GM23338 (cell line): ENCODE data around the gene MROH2A. TPM values are rescaled to one million over a fixed set of nuclear protein-coding genes. Genes with fewer than 3 reads are reported as not detected.

ENCODE experiments used
- ATAC-seq: fragments of 200-7000 bp; cut with Tn5 transposase; 3 replicates; pipeline ENCODE4 v1.9.1; 2020
- DNase-seq: peaks from one replicate; pipeline ENCODE4 v3.0.0-alpha.2; 2015; ENCODE audit warnings: low spot score
- H2AFZ ChIP-seq: fragments of 200-600 bp; sonication (generic); 2 replicates; pipeline ENCODE4 v1.8.0; 2016; ENCODE audit warnings: antibody characterized with exemption, mild to moderate bottlenecking, moderate library complexity
- H3F3A ChIP-seq: fragments of 200-600 bp; sonication (generic); replicated peaks from 2 replicates; pipeline ENCODE4 v1.8.0; 2017; ENCODE audit warnings: antibody characterized with exemption, mixed run types, low read depth
- H3K27ac ChIP-seq: fragments of 200-600 bp; sonication (generic); 2 replicates; pipeline ENCODE4 v1.6.1; 2016; ENCODE audit warnings: low read depth
- H3K27me3 ChIP-seq: fragments of 200-600 bp; sonication (generic); 2 replicates; pipeline ENCODE4 v1.8.0; 2016; ENCODE audit warnings: mild to moderate bottlenecking, mixed run types, moderate library complexity; ENCODE audit not compliant: insufficient read depth
- H3K36me3 ChIP-seq: fragments of 200-600 bp; sonication (generic); 2 replicates; pipeline ENCODE4 v1.8.0; 2016; ENCODE audit warnings: mild to moderate bottlenecking; ENCODE audit not compliant: insufficient read depth
- H3K4me1 ChIP-seq: fragments of 200-600 bp; sonication (generic); 2 replicates; pipeline ENCODE4 v1.8.0; 2016; ENCODE audit warnings: mild to moderate bottlenecking, moderate library complexity; ENCODE audit not compliant: insufficient read depth
- H3K4me2 ChIP-seq: fragments of 200-600 bp; sonication (generic); 2 replicates; pipeline ENCODE4 v1.7.1; 2017; ENCODE audit warnings: mixed run types
- H3K4me3 ChIP-seq: fragments of 200-600 bp; sonication (generic); 2 replicates; pipeline ENCODE4 v1.6.1; 2016; ENCODE audit warnings: mixed run types
- H3K79me2 ChIP-seq: fragments of 200-600 bp; sonication (generic); replicated peaks from 2 replicates; pipeline ENCODE4 v1.8.0; 2017; ENCODE audit warnings: mild to moderate bottlenecking; ENCODE audit not compliant: insufficient read depth
- H3K9me2 ChIP-seq: fragments of 200-600 bp; sonication (generic); 2 replicates; pipeline ENCODE4 v1.8.0; 2017; ENCODE audit not compliant: insufficient read depth
- H4K20me1 ChIP-seq: fragments of 200-600 bp; sonication (generic); replicated peaks from 2 replicates; pipeline ENCODE4 v1.8.0; 2017; ENCODE audit warnings: mild to moderate bottlenecking; ENCODE audit not compliant: insufficient read depth
- H3K27ac Mint-ChIP-seq: 2 replicates; pipeline ENCODE4 v1.8.0; 2020; ENCODE audit warnings: inconsistent platforms, mild to moderate bottlenecking, moderate library complexity, mixed read lengths
- H3K27me3 Mint-ChIP-seq: 3 replicates; pipeline ENCODE4 v1.8.0; 2022; ENCODE audit warnings: low read depth, mild to moderate bottlenecking, moderate library complexity, mixed read lengths, inconsistent platforms; ENCODE audit not compliant: insufficient read depth, poor library complexity
- H3K36me3 Mint-ChIP-seq: 3 replicates; pipeline ENCODE4 v1.8.0; 2021; ENCODE audit warnings: low read depth, mild to moderate bottlenecking, inconsistent platforms, moderate library complexity, mixed read lengths
- H3K4me1 Mint-ChIP-seq: 3 replicates; pipeline ENCODE4 v1.8.0; 2020; ENCODE audit warnings: mild to moderate bottlenecking, inconsistent platforms, mixed read lengths
- H3K4me3 Mint-ChIP-seq: 3 replicates; pipeline ENCODE4 v1.8.0; 2021; ENCODE audit warnings: moderate library complexity, mild to moderate bottlenecking, inconsistent platforms, mixed read lengths
- H3K9me3 Mint-ChIP-seq: 3 replicates; pipeline ENCODE4 v1.8.0; 2020; ENCODE audit warnings: moderate library complexity, mild to moderate bottlenecking, inconsistent platforms, mixed read lengths
- CREB1 ChIP-seq: fragments of 250-450 bp; sonication (Bioruptor Pico); IDR thresholded peaks from 2 replicates; pipeline ENCODE4 v1.5.0; 2020; ENCODE audit warnings: low read depth, mild to moderate bottlenecking, moderate library complexity
- EZH2 ChIP-seq: fragments of 200-600 bp; sonication (generic); IDR thresholded peaks from one replicate; pipeline ENCODE4 v1.8.0; 2017; ENCODE audit warnings: antibody characterized with exemption, mild to moderate bottlenecking, low read depth; ENCODE audit not compliant: unreplicated experiment
- EZH2phosphoT487 ChIP-seq: fragments of 200-600 bp; sonication (generic); IDR thresholded peaks from one replicate; pipeline ENCODE4 v1.8.1; 2018; ENCODE audit warnings: antibody characterized with exemption; ENCODE audit not compliant: unreplicated experiment
- JUNB ChIP-seq: IDR thresholded peaks from one replicate; pipeline ENCODE4 v1.6.1; 2016; ENCODE audit warnings: antibody characterized with exemption; ENCODE audit not compliant: unreplicated experiment
- NANOG ChIP-seq: IDR thresholded peaks from 2 replicates; pipeline ENCODE4 v1.6.1; 2016; ENCODE audit warnings: antibody characterized with exemption, borderline replicate concordance
- STAT1 ChIP-seq: IDR thresholded peaks from one replicate; pipeline ENCODE4 v1.6.1; 2016; ENCODE audit warnings: antibody characterized with exemption; ENCODE audit not compliant: unreplicated experiment
- polyA plus RNA-seq: library from polyadenylated mRNA; unstranded; fragments of >200 nt; fragmentation: Nextera tagmentation; extraction: Ambion mirVana; gene quantifications from 2 replicates; pipeline ENCODE4 v1.2.1, GENCODE V29; 2016
- total RNA-seq: library from RNA; depleted of rRNA; stranded (reverse); fragments of >200 nt; shearing (Covaris generic); gene quantifications from 2 replicates; pipeline ENCODE4 v1.2.3, GENCODE V29; 2014
- TF ChIP-seq, protein P1 (sequence below): IDR thresholded peaks from one replicate; pipeline ENCODE4 v1.6.1; 2018; ENCODE audit warnings: antibody characterized with exemption; ENCODE audit not compliant: unreplicated experiment
- TF ChIP-seq, protein P2 (sequence below): IDR thresholded peaks from 2 replicates; pipeline ENCODE4 v1.6.1; 2016; ENCODE audit warnings: antibody characterized with exemption
- TF ChIP-seq, protein P3 (sequence below): fragments of 250-450 bp; sonication (Bioruptor Pico); IDR thresholded peaks from 2 replicates; pipeline ENCODE4 v1.5.0; 2020; ENCODE audit warnings: mild to moderate bottlenecking, moderate library complexity

Gene MROH2A
- total and polyA plus RNA-seq, 2 experiments from 2014 or later: not detected

DNA sequence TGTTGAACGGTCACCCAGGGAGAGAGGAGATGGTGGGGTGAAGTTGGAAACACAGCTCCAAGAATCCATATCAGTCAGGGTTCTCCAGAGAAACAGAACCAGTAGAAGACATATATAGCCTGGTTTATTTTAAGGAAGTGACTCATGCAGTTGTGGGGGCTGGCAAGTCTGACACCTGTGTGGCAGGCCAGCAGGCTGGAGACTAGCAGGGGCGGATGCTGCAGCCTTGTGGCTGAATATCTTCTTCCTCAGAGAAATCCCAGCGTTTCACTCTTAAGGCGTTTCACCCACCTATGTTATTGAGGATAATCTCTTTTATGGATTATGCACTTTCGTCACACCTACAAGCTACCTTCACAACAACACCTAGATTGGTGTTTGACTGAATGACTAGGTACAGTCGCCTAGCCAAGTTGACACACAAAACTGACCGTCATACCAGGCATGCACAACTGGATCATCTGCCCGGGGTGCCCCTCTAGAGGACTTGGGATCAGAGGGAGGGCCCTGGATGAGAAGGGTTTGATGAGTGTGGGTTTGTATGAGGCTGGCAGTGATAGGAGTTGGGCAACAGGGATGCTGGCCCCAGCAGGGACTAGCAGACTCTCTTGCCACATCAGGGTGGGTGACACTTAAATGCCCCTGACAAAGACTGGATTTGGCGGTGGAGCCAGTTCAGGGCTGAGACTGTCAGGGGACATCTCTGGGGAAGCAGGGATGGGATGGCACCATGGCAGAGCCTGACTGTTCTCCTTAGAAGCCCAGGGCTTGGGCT lies 23.4 kb downstream of the MROH2A start (continued):
- TF ChIP-seq, protein P1, sequence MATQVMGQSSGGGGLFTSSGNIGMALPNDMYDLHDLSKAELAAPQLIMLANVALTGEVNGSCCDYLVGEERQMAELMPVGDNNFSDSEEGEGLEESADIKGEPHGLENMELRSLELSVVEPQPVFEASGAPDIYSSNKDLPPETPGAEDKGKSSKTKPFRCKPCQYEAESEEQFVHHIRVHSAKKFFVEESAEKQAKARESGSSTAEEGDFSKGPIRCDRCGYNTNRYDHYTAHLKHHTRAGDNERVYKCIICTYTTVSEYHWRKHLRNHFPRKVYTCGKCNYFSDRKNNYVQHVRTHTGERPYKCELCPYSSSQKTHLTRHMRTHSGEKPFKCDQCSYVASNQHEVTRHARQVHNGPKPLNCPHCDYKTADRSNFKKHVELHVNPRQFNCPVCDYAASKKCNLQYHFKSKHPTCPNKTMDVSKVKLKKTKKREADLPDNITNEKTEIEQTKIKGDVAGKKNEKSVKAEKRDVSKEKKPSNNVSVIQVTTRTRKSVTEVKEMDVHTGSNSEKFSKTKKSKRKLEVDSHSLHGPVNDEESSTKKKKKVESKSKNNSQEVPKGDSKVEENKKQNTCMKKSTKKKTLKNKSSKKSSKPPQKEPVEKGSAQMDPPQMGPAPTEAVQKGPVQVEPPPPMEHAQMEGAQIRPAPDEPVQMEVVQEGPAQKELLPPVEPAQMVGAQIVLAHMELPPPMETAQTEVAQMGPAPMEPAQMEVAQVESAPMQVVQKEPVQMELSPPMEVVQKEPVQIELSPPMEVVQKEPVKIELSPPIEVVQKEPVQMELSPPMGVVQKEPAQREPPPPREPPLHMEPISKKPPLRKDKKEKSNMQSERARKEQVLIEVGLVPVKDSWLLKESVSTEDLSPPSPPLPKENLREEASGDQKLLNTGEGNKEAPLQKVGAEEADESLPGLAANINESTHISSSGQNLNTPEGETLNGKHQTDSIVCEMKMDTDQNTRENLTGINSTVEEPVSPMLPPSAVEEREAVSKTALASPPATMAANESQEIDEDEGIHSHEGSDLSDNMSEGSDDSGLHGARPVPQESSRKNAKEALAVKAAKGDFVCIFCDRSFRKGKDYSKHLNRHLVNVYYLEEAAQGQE: no peak
- no peak for TF ChIP-seq STAT1

DNA sequence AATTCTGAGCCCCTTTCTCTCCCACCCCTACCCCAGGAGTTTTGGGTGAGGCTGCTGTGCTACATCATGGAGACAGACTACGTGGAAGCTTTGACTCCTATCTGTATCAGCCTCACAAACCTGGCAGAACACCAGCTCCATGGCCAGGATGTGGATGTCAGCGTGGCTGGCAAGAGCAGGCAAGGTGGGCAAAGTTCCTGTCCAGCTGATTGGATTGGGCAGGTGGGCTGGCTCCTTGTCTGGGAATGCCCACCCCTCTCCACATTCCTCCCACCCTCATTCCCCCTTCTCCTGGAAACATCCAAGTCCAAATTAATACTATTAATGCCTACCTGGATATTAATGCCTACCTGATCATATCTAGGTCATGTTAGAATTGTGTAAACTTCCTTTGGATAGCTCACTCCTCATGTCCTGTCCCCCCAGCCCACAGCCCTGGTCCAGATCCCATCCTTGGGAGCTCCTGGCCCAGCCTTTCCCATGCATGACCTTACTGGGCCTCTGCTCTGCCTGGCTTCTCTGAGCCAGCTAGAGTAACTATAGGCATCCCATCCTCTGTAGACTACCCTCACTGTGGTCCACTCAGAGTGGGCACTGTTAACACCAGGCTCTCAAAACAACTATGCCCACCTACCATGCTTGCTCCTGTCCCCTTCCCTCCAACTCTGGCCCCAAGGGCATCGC lies 24.1 kb downstream of the MROH2A start:
- no peak for DNase-seq
- no peak overlapping the region for H3K27ac ChIP-seq
- TF ChIP-seq EZH2phosphoT487 (no peak), EZH2 (no peak), NANOG (no peak), CREB1 (CRISPR knock-in tag) (no peak), JUNB (no peak)
- TF ChIP-seq, protein P2, sequence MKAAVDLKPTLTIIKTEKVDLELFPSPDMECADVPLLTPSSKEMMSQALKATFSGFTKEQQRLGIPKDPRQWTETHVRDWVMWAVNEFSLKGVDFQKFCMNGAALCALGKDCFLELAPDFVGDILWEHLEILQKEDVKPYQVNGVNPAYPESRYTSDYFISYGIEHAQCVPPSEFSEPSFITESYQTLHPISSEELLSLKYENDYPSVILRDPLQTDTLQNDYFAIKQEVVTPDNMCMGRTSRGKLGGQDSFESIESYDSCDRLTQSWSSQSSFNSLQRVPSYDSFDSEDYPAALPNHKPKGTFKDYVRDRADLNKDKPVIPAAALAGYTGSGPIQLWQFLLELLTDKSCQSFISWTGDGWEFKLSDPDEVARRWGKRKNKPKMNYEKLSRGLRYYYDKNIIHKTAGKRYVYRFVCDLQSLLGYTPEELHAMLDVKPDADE: no peak
- TF ChIP-seq, protein P3, sequence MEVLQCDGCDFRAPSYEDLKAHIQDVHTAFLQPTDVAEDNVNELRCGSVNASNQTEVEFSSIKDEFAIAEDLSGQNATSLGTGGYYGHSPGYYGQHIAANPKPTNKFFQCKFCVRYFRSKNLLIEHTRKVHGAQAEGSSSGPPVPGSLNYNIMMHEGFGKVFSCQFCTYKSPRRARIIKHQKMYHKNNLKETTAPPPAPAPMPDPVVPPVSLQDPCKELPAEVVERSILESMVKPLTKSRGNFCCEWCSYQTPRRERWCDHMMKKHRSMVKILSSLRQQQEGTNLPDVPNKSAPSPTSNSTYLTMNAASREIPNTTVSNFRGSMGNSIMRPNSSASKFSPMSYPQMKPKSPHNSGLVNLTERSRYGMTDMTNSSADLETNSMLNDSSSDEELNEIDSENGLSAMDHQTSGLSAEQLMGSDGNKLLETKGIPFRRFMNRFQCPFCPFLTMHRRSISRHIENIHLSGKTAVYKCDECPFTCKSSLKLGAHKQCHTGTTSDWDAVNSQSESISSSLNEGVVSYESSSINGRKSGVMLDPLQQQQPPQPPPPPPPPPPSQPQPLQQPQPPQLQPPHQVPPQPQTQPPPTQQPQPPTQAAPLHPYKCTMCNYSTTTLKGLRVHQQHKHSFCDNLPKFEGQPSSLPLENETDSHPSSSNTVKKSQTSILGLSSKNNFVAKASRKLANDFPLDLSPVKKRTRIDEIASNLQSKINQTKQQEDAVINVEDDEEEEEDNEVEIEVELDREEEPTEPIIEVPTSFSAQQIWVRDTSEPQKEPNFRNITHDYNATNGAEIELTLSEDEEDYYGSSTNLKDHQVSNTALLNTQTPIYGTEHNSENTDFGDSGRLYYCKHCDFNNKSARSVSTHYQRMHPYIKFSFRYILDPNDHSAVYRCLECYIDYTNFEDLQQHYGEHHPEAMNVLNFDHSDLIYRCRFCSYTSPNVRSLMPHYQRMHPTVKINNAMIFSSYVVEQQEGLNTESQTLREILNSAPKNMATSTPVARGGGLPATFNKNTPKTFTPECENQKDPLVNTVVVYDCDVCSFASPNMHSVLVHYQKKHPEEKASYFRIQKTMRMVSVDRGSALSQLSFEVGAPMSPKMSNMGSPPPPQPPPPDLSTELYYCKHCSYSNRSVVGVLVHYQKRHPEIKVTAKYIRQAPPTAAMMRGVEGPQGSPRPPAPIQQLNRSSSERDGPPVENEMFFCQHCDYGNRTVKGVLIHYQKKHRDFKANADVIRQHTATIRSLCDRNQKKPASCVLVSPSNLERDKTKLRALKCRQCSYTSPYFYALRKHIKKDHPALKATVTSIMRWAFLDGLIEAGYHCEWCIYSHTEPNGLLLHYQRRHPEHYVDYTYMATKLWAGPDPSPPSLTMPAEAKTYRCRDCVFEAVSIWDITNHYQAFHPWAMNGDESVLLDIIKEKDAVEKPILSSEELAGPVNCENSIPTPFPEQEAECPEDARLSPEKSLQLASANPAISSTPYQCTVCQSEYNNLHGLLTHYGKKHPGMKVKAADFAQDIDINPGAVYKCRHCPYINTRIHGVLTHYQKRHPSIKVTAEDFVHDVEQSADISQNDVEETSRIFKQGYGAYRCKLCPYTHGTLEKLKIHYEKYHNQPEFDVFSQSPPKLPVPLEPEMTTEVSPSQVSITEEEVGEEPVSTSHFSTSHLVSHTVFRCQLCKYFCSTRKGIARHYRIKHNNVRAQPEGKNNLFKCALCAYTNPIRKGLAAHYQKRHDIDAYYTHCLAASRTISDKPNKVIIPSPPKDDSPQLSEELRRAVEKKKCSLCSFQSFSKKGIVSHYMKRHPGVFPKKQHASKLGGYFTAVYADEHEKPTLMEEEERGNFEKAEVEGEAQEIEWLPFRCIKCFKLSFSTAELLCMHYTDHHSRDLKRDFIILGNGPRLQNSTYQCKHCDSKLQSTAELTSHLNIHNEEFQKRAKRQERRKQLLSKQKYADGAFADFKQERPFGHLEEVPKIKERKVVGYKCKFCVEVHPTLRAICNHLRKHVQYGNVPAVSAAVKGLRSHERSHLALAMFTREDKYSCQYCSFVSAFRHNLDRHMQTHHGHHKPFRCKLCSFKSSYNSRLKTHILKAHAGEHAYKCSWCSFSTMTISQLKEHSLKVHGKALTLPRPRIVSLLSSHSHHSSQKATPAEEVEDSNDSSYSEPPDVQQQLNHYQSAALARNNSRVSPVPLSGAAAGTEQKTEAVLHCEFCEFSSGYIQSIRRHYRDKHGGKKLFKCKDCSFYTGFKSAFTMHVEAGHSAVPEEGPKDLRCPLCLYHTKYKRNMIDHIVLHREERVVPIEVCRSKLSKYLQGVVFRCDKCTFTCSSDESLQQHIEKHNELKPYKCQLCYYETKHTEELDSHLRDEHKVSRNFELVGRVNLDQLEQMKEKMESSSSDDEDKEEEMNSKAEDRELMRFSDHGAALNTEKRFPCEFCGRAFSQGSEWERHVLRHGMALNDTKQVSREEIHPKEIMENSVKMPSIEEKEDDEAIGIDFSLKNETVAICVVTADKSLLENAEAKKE (CRISPR knock-in tag): no peak
- ATAC-seq: no peak
- Mint-ChIP-seq H3K4me3 (no peak overlapping the region), H3K36me3 (no peaks in the 10 kb centered on the region; the same call in 2 of the 3 replicates), H3K27ac (no peak overlapping the region), H3K9me3 (peaks cover 19% of the 10 kb centered on the region), H3K4me1 (no peaks in the 10 kb centered on the region), H3K27me3 (peaks cover 3% of the 10 kb centered on the region)
- no peak overlapping the region for H3K4me2 ChIP-seq
- no peaks in the 10 kb centered on the region for H3K79me2 ChIP-seq
- H3K36me3 ChIP-seq: no peaks in the 10 kb centered on the region
- H3K4me3 ChIP-seq: no peak overlapping the region
- H2AFZ ChIP-seq: no peak overlapping the region
- H3K9me2 ChIP-seq: no peaks in the 10 kb centered on the region
- no peaks in the 10 kb centered on the region for H3K27me3 ChIP-seq
- H4K20me1 ChIP-seq: no peaks in the 10 kb centered on the region
- no peaks in the 10 kb centered on the region for H3K4me1 ChIP-seq
- H3F3A ChIP-seq: no peaks in the 10 kb centered on the region
